ENCODE results near the gene AADACL3.

AADACL3 gene

DNA sequence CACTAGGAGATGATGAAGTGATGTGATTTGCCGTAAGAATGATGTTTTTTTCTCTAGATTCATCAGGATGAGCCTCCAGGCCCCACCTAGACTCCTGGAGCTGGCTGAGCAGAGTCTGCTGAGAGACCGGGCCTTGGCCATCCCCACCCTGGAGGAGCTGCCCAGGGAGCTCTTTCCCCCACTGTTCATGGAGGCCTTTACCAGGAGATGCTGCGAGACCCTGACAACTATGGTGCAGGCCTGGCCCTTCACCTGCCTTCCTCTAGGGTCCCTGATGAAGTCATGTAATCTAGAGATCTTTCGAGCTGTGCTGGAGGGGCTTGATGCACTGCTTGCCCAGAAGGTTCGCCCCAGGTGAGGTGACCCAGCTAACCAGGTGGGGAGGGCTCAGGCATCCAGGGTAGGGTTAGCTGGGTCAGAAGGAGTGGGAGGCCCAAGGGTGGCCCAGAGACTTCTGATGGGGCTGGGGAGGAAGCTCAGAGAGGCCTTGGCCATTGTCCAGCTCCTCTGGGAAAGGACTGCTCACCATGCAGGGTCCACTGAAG, 59.0 kb downstream of the AADACL3 start:
- no peak for DNase-seq (ENCODE audit: low read depth)
- H3K4me3 ChIP-seq (ENCODE audit: low read length) = no peak overlapping the region

GRCh38 chr1:12775443-12775842, 59.5 kb downstream of the AADACL3 start:
- TF ChIP-seq CTCF (conservative IDR thresholded peaks at IDR 0.05; ENCODE audit: low read length) = no peak
- DNase-seq (ENCODE audit: low read depth) = no peak
- H3K4me3 ChIP-seq (ENCODE audit: low read length) = no peak overlapping the region

More for the DNA sequence above, 59.0 kb downstream of the AADACL3 start:
- TF ChIP-seq CTCF (conservative IDR thresholded peaks at IDR 0.05; ENCODE audit: low read length) = no peak

- no peak for TF ChIP-seq CTCF (conservative IDR thresholded peaks at IDR 0.05; ENCODE audit: low read length)
- no peak for DNase-seq (ENCODE audit: low read depth)
- H3K4me3 ChIP-seq (ENCODE audit: low read length) = no peak overlapping the region
Observed at GRCh38 chr1:12776801-12777557, 61.1 kb downstream of the AADACL3 start.
